Urothelium cell line (cell line): Measurements from ENCODE around the gene AGFG1.

Experiments
- DNase-seq: peaks from one replicate; pipeline ENCODE4 v3.0.0; 2011; ENCODE audit warnings: low spot score, mixed read lengths
- FAIRE-seq: peaks from 2 replicates; lab custom pipeline; 2011; peaks lifted over from hg19 to GRCh38; lab: Jason Lieb, UNC

AGFG1 gene

DNA sequence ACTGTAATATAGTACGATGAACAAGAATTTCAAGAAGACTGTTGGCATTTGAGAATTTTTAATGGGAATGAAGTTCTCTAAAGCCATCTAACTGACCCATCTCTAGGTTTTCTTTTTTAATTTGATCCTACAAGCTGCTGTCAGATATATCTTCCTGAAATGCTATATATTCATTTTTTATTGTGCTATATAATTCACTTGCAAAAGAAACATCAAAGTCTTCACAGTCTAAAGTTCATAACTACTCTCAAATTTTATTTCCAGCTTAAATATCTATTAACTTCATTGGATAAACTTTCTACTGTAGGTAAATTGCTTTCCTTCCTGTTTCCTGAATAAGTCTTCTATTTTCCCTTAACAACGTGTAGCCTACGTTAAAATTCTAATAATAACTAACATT, 130.4 kb downstream of the AGFG1 start:
- no peak for FAIRE-seq
- DNase-seq, result no peak

GRCh38 chr2:227606476-227606875, 134.5 kb downstream of the AGFG1 start:
- DNase-seq (no peak), FAIRE-seq (no peak)

DNA sequence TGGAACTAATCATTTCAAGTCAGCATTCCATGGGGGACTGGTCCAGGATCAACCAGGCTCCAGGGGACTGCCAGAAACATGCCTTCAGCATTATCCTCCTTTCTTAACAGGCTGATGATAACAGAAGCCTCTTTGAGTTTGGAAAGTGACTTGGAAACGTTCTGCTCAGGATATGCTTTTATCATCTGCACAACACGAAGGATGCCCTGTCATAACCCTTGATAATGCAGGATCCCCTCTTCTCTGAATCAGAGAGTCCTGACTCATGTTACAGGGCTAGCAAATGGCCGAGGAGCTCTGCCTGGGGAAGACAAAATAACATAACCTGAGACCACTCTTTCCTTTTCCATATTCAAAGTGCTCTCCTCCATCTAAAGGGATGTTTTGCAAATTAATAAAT, 136.0 kb downstream of the AGFG1 start:
- DNase-seq (no peak), FAIRE-seq (no peak)

- DNase-seq, result no peak
- no peak for FAIRE-seq
Measured at GRCh38 chr2:227608561-227609338, 136.8 kb downstream of the AGFG1 start.

DNA sequence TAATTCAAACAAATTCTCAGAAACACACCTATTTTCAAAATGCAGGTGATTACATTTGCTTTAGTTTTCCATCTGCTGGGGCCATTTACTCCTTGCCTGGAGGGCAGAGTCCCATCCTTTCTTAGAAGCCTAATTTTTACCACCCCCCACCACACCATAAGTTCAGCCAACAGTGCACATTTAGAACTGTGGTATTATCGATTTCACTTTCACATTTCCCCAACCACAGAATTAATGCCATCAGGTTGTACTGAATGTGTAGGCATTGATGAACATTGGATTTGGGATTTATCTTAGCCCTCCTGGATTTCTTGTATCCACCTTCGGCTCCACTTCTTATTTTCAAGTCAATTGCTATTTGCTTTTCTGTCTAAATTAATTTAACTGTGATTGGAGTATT, 138.2 kb downstream of the AGFG1 start:
- FAIRE-seq, result no peak

More for the DNA sequence above, 138.2 kb downstream of the AGFG1 start:
- no peak for DNase-seq
